SU-DHL-6 (cell line): ENCODE results near the gene ELMO1.

Experiments used
- H2AFZ ChIP-seq: fragments of 200-600 bp; sonication (generic); 2 replicates; pipeline ENCODE4 v1.6.1; 2014; ENCODE audit warnings: low read depth, mild to moderate bottlenecking, moderate library complexity, mixed read lengths, antibody characterized with exemption, low read length; ENCODE audit not compliant: severe bottlenecking
- H3F3A ChIP-seq: fragments of 200-600 bp; shearing (Covaris generic); 2 replicates; pipeline ENCODE4 v1.6.0; 2016; ENCODE audit warnings: antibody characterized with exemption, mild to moderate bottlenecking; ENCODE audit not compliant: insufficient read depth
- H3K27ac ChIP-seq: fragments of 200-600 bp; sonication (generic); 2 replicates; pipeline ENCODE4 v1.5.1; 2016; ENCODE audit warnings: low read depth, mild to moderate bottlenecking, low read length, moderate library complexity, mixed read lengths
- H3K27me3 ChIP-seq: fragments of 200-600 bp; sonication (generic), shearing (Covaris generic); 2 replicates; pipeline ENCODE4 v1.6.0; 2014; ENCODE audit warnings: mild to moderate bottlenecking, low read length
- H3K36me3 ChIP-seq: fragments of 200-600 bp; sonication (generic); 2 replicates; pipeline ENCODE4 v1.6.1; 2014; ENCODE audit warnings: mild to moderate bottlenecking, low read length, mixed read lengths
- H3K4me2 ChIP-seq: fragments of 300-600, 200-600 bp; shearing (Covaris generic), sonication (generic); 2 replicates; pipeline ENCODE4 v1.6.0; 2014; ENCODE audit warnings: low read length, low read depth, mild to moderate bottlenecking; ENCODE audit not compliant: poor library complexity, severe bottlenecking
- H3K4me3 ChIP-seq: fragments of 200-600 bp; sonication (generic); 2 replicates; pipeline ENCODE4 v1.5.1; 2014; ENCODE audit warnings: antibody characterized with exemption, low read length, mild to moderate bottlenecking, mixed read lengths; ENCODE audit not compliant: insufficient read depth, poor library complexity, severe bottlenecking
- H3K79me2 ChIP-seq: fragments of 200-600 bp; sonication (generic); 2 replicates; pipeline ENCODE4 v1.6.1; 2014; ENCODE audit warnings: mild to moderate bottlenecking, low read length, moderate library complexity; ENCODE audit not compliant: insufficient read depth
- H3K9ac ChIP-seq: fragments of 200-600 bp; sonication (generic); 2 replicates; pipeline ENCODE4 v1.7.0; 2014; ENCODE audit warnings: mild to moderate bottlenecking, low read length
- H3K9me2 ChIP-seq: fragments of 200-600 bp; sonication (generic); replicated peaks from 2 replicates; pipeline ENCODE4 v1.6.1; 2014; ENCODE audit warnings: low read length; ENCODE audit not compliant: insufficient read depth
- H3K9me3 ChIP-seq: fragments of 200-600 bp; sonication (generic); 2 replicates; pipeline ENCODE4 v1.6.1; 2014; ENCODE audit warnings: low read length, mixed read lengths; ENCODE audit not compliant: insufficient read depth
- H4K20me1 ChIP-seq: fragments of 200-600 bp; sonication (generic); 2 replicates; pipeline ENCODE4 v1.6.1; 2014; ENCODE audit warnings: low read depth, mild to moderate bottlenecking, antibody characterized with exemption, low read length, moderate library complexity, mixed read lengths
- EZH2phosphoT487 ChIP-seq: fragments of 200-600 bp; sonication (generic), shearing (Covaris generic); conservative IDR thresholded peaks from 2 replicates; pipeline ENCODE4 v1.6.1; 2018; ENCODE audit warnings: mild to moderate bottlenecking, antibody characterized with exemption, low read length, moderate library complexity, mixed read lengths
- TF ChIP-seq, protein P1 (sequence below): fragments of 200-600 bp; sonication (generic); IDR thresholded peaks from one replicate; pipeline ENCODE4 v1.5.1; 2017; ENCODE audit warnings: antibody characterized with exemption, mild to moderate bottlenecking, low read length, moderate library complexity; ENCODE audit not compliant: insufficient read depth, poor library complexity, severe bottlenecking

Gene ELMO1

DNA sequence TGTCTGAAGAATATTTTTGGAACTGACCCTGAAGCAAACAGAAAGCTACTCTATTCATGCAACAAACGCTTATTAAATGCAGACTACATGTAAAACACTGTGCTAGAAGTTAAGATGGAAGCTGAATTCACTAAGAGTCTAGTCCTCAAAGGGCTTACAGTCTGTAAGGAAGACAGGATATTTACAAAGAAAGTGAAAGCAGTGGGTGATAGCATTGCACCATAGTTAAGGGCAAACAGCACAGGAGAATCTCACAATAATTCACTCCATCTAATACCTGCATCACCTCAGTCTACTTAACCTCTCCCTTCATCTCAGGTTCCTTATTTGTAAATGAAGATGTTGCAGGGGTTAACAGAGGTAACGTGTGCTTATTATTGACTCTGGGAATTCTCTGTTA lies 364.4 kb downstream of the ELMO1 start:
- no peak overlapping the region for H3K27ac ChIP-seq
- H2AFZ ChIP-seq = no peak overlapping the region
- H3K9me3 ChIP-seq = no peaks in the 10 kb centered on the region
- no peaks in the 10 kb centered on the region for H3F3A ChIP-seq
- no peaks in the 10 kb centered on the region for H3K27me3 ChIP-seq
- H3K79me2 ChIP-seq = no peaks in the 10 kb centered on the region
- no peaks in the 10 kb centered on the region for H3K36me3 ChIP-seq
- H3K9me2 ChIP-seq = no peaks in the 10 kb centered on the region
- no peak overlapping the region for H3K9ac ChIP-seq
- H3K4me3 ChIP-seq = no peak overlapping the region
- H3K4me2 ChIP-seq = no peak overlapping the region
- TF ChIP-seq EZH2phosphoT487 = no peak
- TF ChIP-seq, protein P1, sequence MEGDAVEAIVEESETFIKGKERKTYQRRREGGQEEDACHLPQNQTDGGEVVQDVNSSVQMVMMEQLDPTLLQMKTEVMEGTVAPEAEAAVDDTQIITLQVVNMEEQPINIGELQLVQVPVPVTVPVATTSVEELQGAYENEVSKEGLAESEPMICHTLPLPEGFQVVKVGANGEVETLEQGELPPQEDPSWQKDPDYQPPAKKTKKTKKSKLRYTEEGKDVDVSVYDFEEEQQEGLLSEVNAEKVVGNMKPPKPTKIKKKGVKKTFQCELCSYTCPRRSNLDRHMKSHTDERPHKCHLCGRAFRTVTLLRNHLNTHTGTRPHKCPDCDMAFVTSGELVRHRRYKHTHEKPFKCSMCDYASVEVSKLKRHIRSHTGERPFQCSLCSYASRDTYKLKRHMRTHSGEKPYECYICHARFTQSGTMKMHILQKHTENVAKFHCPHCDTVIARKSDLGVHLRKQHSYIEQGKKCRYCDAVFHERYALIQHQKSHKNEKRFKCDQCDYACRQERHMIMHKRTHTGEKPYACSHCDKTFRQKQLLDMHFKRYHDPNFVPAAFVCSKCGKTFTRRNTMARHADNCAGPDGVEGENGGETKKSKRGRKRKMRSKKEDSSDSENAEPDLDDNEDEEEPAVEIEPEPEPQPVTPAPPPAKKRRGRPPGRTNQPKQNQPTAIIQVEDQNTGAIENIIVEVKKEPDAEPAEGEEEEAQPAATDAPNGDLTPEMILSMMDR = no peak
- no peaks in the 10 kb centered on the region for H4K20me1 ChIP-seq

DNA sequence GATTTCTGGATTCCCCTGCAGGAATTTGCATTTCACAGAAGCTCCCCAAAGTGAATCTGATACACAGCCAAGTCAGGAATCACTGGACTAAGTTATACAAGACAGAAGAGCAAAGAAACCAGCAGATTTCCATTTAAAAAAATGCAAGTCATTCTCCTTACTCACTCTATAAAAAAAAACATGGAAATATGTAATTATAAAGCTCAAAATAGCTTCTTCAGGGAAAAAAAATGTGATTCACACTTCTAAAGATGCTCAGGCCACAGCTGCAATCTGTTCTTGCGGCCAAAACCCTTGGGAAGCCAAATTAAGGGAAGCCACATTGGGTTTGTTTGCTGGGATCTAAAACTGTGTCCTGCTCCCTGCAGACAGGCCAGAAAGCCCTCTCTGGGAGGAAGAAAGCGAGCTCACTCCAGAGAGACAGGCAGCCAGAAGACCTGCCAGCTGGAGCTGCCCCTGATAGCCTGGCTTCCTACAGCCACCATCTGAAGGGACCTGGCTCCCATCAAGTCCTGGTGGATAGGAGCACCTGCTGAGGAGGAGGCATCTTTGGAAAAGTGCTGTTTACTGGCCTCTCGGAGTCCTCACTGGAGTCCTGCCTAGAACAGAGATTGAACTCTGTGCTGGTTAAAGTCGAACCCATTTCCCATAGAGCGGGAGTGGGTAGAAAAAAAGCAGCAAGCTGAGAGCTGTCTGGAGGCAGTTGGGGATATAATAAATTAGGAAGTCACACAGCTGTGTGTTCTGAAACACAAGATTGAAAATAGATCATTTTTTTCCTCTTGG lies 365.2 kb downstream of the ELMO1 start:
- Histone ChIP-seq H3K9me3 (no peaks in the 10 kb centered on the region), H3K79me2 (no peaks in the 10 kb centered on the region), H4K20me1 (no peaks in the 10 kb centered on the region), H3K4me2 (no peak overlapping the region), H3F3A (no peaks in the 10 kb centered on the region), H3K4me3 (no peak overlapping the region), H3K27ac (no peak overlapping the region), H3K27me3 (no peaks in the 10 kb centered on the region), H2AFZ (no peak overlapping the region), H3K9ac (no peak overlapping the region), H3K9me2 (no peaks in the 10 kb centered on the region), H3K36me3 (no peaks in the 10 kb centered on the region)
- TF ChIP-seq EZH2phosphoT487 = no peak
- TF ChIP-seq, protein P1 = no peak

DNA sequence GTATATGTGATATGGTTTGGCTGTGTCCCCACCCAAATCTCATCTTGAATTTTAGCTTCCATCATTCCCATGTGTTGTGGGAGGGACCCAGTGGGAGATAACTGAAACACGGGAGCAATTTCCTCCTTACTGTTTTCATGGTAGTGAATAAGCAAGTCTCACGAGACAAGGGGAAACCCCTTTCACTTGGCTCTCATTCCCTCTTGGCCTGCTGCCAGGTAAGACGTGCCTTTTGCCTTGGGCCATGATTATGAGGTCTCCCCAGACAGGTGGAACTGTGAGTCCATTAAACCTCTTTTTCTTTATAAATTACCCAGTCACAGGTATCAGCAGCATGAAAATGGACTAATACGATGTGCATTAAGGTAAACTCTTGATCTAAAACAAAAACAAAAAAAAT lies 367.2 kb downstream of the ELMO1 start:
- H3K36me3 ChIP-seq = no peaks in the 10 kb centered on the region
- TF ChIP-seq, protein P1 = no peak
- TF ChIP-seq EZH2phosphoT487 = no peak
- no peak overlapping the region for H3K27ac ChIP-seq
- H3K9me2 ChIP-seq = no peaks in the 10 kb centered on the region
- H2AFZ ChIP-seq = no peak overlapping the region
- no peaks in the 10 kb centered on the region for H3K79me2 ChIP-seq
- no peak overlapping the region for H3K9ac ChIP-seq
- no peak overlapping the region for H3K4me2 ChIP-seq
- no peaks in the 10 kb centered on the region for H3F3A ChIP-seq
- no peaks in the 10 kb centered on the region for H3K9me3 ChIP-seq
- H3K27me3 ChIP-seq = no peaks in the 10 kb centered on the region
- no peak overlapping the region for H3K4me3 ChIP-seq
- no peaks in the 10 kb centered on the region for H4K20me1 ChIP-seq
